GM12878 (cell line): ENCODE results near the gene OLFML2A.

Experiments used
- CHD2 ChIP-seq: IDR thresholded peaks from 2 replicates; pipeline ENCODE4 v1.6.1; 2011; ENCODE audit warnings: low read depth, low read length, improper control_type of control experiment, borderline replicate concordance
- CTCF ChIP-seq, 3 experiments: IDR thresholded peaks in 2 of 3; conservative IDR thresholded peaks in 1 of 3; 2 replicates each; pipeline ENCODE4 v1.5.1; 2011; ENCODE audit warnings: low read depth in 3 of 3, low read length in 3 of 3, mild to moderate bottlenecking in 3 of 3, control low read depth in 2 of 3, moderate library complexity in 2 of 3, inconsistent platforms in 1 of 3, mixed read lengths in 1 of 3; ENCODE audit not compliant: control insufficient read depth in 2 of 3, insufficient read depth in 1 of 3; ENCODE audit errors: extremely low read depth in 1 of 3
- EP300 ChIP-seq, 2 experiments: fragments of 150-350 bp in 1 of 2; IDR thresholded peaks; 2 replicates each; pipeline ENCODE4 v1.6.1; 2011 to 2012; ENCODE audit warnings: low read depth in 2 of 2, low read length in 2 of 2, borderline replicate concordance in 1 of 2, improper control_type of control experiment in 1 of 2, inconsistent platforms in 1 of 2; ENCODE audit not compliant: control insufficient read depth in 1 of 2
- NR2C2 ChIP-seq: IDR thresholded peaks from 2 replicates; pipeline ENCODE4 v1.6.1; 2011; ENCODE audit warnings: borderline replicate concordance, low read depth; ENCODE audit not compliant: control insufficient read depth, insufficient read length
- POLR2A ChIP-seq: IDR thresholded peaks from 2 replicates; pipeline ENCODE4 v1.6.1; 2011; ENCODE audit warnings: low read depth, mild to moderate bottlenecking, low read length
- POLR2AphosphoS5 ChIP-seq: IDR thresholded peaks from 2 replicates; pipeline ENCODE4 v1.6.1; 2011; ENCODE audit warnings: mild to moderate bottlenecking, low read length, inconsistent platforms
- TARDBP ChIP-seq: IDR thresholded peaks from 2 replicates; pipeline ENCODE4 v1.6.1; 2016; ENCODE audit warnings: borderline replicate concordance
- USF1 ChIP-seq: IDR thresholded peaks from 2 replicates; pipeline ENCODE4 v1.6.1; 2011; ENCODE audit warnings: borderline replicate concordance, low read depth, mild to moderate bottlenecking, moderate library complexity, mixed read lengths, low read length; ENCODE audit not compliant: insufficient read depth; ENCODE audit errors: extremely low read length
- TF ChIP-seq, protein P1 (sequence below): fragments of 450-650 bp; IDR thresholded peaks from 2 replicates; pipeline ENCODE4 v1.6.1; 2016; ENCODE audit warnings: mild to moderate bottlenecking

- TF ChIP-seq, protein P1, sequence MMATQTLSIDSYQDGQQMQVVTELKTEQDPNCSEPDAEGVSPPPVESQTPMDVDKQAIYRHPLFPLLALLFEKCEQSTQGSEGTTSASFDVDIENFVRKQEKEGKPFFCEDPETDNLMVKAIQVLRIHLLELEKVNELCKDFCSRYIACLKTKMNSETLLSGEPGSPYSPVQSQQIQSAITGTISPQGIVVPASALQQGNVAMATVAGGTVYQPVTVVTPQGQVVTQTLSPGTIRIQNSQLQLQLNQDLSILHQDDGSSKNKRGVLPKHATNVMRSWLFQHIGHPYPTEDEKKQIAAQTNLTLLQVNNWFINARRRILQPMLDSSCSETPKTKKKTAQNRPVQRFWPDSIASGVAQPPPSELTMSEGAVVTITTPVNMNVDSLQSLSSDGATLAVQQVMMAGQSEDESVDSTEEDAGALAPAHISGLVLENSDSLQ, result no peak
- TF ChIP-seq CHD2 (no peak), CTCF (IDR thresholded peaks at IDR 0.05 in 2 of 3, conservative IDR thresholded peaks at IDR 0.05 in 1 of 3; ENCODE audit: control insufficient read depth in 2 of 3, extremely low read depth in 1 of 3, insufficient read depth in 1 of 3, low read depth in 3 of 3, low read length in 3 of 3) (no peak), TARDBP (no peak), POLR2AphosphoS5 (no peak), USF1 (no peak), NR2C2 (no peak), POLR2A (no peak), EP300 (IDR thresholded peaks at IDR 0.05; ENCODE audit: borderline replicate concordance in 1 of 2, control insufficient read depth in 1 of 2, low read depth in 2 of 2, low read length in 2 of 2) (no peak)
These were observed 13.4 kb downstream of the OLFML2A start for GRCh38 chr9:124790301-124790700.
